H9 (cell line): ENCODE results near the gene LARGE1. TPM values are rescaled to one million over a fixed set of nuclear protein-coding genes. Genes with fewer than 3 reads are reported as not detected.

Source experiments
- DNase-seq: peaks from one replicate; pipeline ENCODE4 v3.0.0-alpha.2; 2017
- H2AFZ ChIP-seq: one replicate; pipeline ENCODE4 v1.6.1; 2013; ENCODE audit warnings: mild to moderate bottlenecking, low read length, control low read depth, moderate library complexity
- H2AK5ac ChIP-seq: 2 replicates; pipeline ENCODE4 v1.6.1; 2013; ENCODE audit warnings: low read length, control low read depth, mixed read lengths; ENCODE audit not compliant: insufficient read length
- H2BK120ac ChIP-seq: one replicate; pipeline ENCODE4 v1.6.1; 2013; ENCODE audit warnings: low read depth, mild to moderate bottlenecking, low read length, control low read depth, inconsistent platforms; ENCODE audit not compliant: poor library complexity, severe bottlenecking
- H2BK12ac ChIP-seq: 2 replicates; pipeline ENCODE4 v1.6.1; 2013; ENCODE audit warnings: low read length, control low read depth, mixed read lengths, low read depth; ENCODE audit not compliant: insufficient read length
- H2BK15ac ChIP-seq: 2 replicates; pipeline ENCODE4 v1.6.1; 2013; ENCODE audit warnings: low read depth, low read length, control low read depth
- H2BK20ac ChIP-seq: one replicate; pipeline ENCODE4 v1.6.1; 2013; ENCODE audit warnings: low read depth, mild to moderate bottlenecking, low read length, control low read depth, inconsistent platforms; ENCODE audit not compliant: poor library complexity, severe bottlenecking
- H2BK5ac ChIP-seq: 2 replicates; pipeline ENCODE4 v1.6.1; 2013; ENCODE audit warnings: low read length, control low read depth, mixed read lengths; ENCODE audit not compliant: insufficient read length
- H3K14ac ChIP-seq: 2 replicates; pipeline ENCODE4 v1.6.1; 2013; ENCODE audit warnings: low read length, control low read depth; ENCODE audit not compliant: insufficient read depth
- H3K18ac ChIP-seq: 2 replicates; pipeline ENCODE4 v1.6.1; 2013; ENCODE audit warnings: low read depth, mild to moderate bottlenecking, mixed read lengths, low read length, control low read depth; ENCODE audit not compliant: insufficient read length
- H3K23ac ChIP-seq: 2 replicates; pipeline ENCODE4 v1.6.1; 2013; ENCODE audit warnings: low read length, control low read depth, mixed read lengths, low read depth; ENCODE audit not compliant: insufficient read length
- H3K23me2 ChIP-seq: 2 replicates; pipeline ENCODE4 v1.6.1; 2013; ENCODE audit warnings: low read depth, mild to moderate bottlenecking, mixed read lengths, low read length, control low read depth; ENCODE audit not compliant: insufficient read length, poor library complexity, severe bottlenecking
- H3K27ac ChIP-seq: 2 replicates; pipeline ENCODE4 v1.5.1; 2013; ENCODE audit warnings: low read length, control low read depth, mixed read lengths, low read depth; ENCODE audit not compliant: insufficient read length
- H3K27me3 ChIP-seq: 2 replicates; pipeline ENCODE4 v1.6.1; 2013; ENCODE audit warnings: low read length, control low read depth, inconsistent platforms; ENCODE audit not compliant: insufficient read depth
- H3K4ac ChIP-seq: 2 replicates; pipeline ENCODE4 v1.6.1; 2013; ENCODE audit warnings: low read depth, mild to moderate bottlenecking, control low read depth, inconsistent platforms, low read length, moderate library complexity
- H3K4me1 ChIP-seq: 2 replicates; pipeline ENCODE4 v1.6.1; 2013; ENCODE audit warnings: low read length, control low read depth, inconsistent platforms; ENCODE audit not compliant: insufficient read depth
- H3K4me2 ChIP-seq: 2 replicates; pipeline ENCODE4 v1.6.1; 2013; ENCODE audit warnings: low read length, control low read depth, mixed read lengths; ENCODE audit not compliant: insufficient read length, insufficient read depth
- H3K56ac ChIP-seq: 2 replicates; pipeline ENCODE4 v1.6.1; 2013; ENCODE audit warnings: low read depth, mild to moderate bottlenecking, mixed read lengths, low read length, control low read depth; ENCODE audit not compliant: insufficient read length
- H3K79me1 ChIP-seq: 2 replicates; pipeline ENCODE4 v1.6.1; 2013; ENCODE audit warnings: low read depth, mild to moderate bottlenecking, moderate library complexity, low read length, control low read depth, inconsistent platforms; ENCODE audit not compliant: insufficient read depth, poor library complexity, severe bottlenecking
- H3K79me2 ChIP-seq: 2 replicates; pipeline ENCODE4 v1.6.1; 2013; ENCODE audit warnings: low read length, control low read depth, inconsistent platforms; ENCODE audit not compliant: insufficient read depth
- H3K9ac ChIP-seq: 2 replicates; pipeline ENCODE4 v1.6.1; 2013; ENCODE audit warnings: low read length, control low read depth, mixed read lengths; ENCODE audit not compliant: insufficient read length; ENCODE audit errors: extremely low read depth
- H3K9me3 ChIP-seq: one replicate; pipeline ENCODE4 v1.6.1; 2013; ENCODE audit warnings: low read depth, low read length, inconsistent platforms; ENCODE audit not compliant: control insufficient read depth
- H3T11ph ChIP-seq: one replicate; pipeline ENCODE4 v1.6.1; 2013; ENCODE audit warnings: mild to moderate bottlenecking, low read length, control low read depth, inconsistent platforms
- H4K20me1 ChIP-seq: one replicate; pipeline ENCODE4 v1.6.1; 2013; ENCODE audit not compliant: control insufficient read depth, insufficient read length, insufficient read depth
- H4K5ac ChIP-seq: 2 replicates; pipeline ENCODE4 v1.6.1; 2013; ENCODE audit warnings: low read depth, mild to moderate bottlenecking, mixed read lengths, low read length, control low read depth; ENCODE audit not compliant: insufficient read length
- H4K8ac ChIP-seq: replicated peaks from 2 replicates; pipeline ENCODE4 v1.6.1; 2013; ENCODE audit warnings: low read length, control low read depth, mixed read lengths, low read depth; ENCODE audit not compliant: insufficient read length
- H4K91ac ChIP-seq: 2 replicates; pipeline ENCODE4 v1.6.1; 2013; ENCODE audit warnings: low read depth, mild to moderate bottlenecking, moderate library complexity, mixed read lengths, low read length, control low read depth; ENCODE audit not compliant: insufficient read length
- H3K27ac Mint-ChIP-seq, 3 experiments: 2 replicates in 2 of 3; 3 replicates in 1 of 3; pipeline ENCODE4 v1.8.0; 2020 to 2021; ENCODE audit warnings: mixed read lengths in 3 of 3, mild to moderate bottlenecking in 1 of 3, moderate library complexity in 1 of 3
- H3K27me3 Mint-ChIP-seq: 2 replicates; pipeline ENCODE4 v1.8.0; 2021; ENCODE audit warnings: low read depth, mild to moderate bottlenecking, moderate library complexity, mixed read lengths
- H3K36me3 Mint-ChIP-seq, 3 experiments: 2 replicates in 2 of 3; 3 replicates in 1 of 3; pipeline ENCODE4 v1.8.0; 2020 to 2021; ENCODE audit warnings: low read depth in 3 of 3, mixed read lengths in 3 of 3; ENCODE audit not compliant: insufficient read depth in 1 of 3
- H3K4me1 Mint-ChIP-seq, 2 experiments: 2 replicates each; pipeline ENCODE4 v1.8.0; 2020; ENCODE audit warnings: mixed read lengths in 2 of 2
- H3K4me3 Mint-ChIP-seq, 2 experiments: 2 replicates in 1 of 2; 3 replicates in 1 of 2; pipeline ENCODE4 v1.8.0; 2020 to 2021; ENCODE audit warnings: mild to moderate bottlenecking in 2 of 2, mixed read lengths in 2 of 2, moderate library complexity in 1 of 2
- H3K9me3 Mint-ChIP-seq, 2 experiments: 2 replicates in 1 of 2; 3 replicates in 1 of 2; pipeline ENCODE4 v1.8.0; 2020; ENCODE audit warnings: mild to moderate bottlenecking in 2 of 2, mixed read lengths in 2 of 2, moderate library complexity in 1 of 2
- WGBS: extraction: QIAGEN DNeasy Blood & Tissue Kit; methylation state at CpG from one replicate; pipeline ENCODE4 v1.1.7; 2013; ENCODE audit warnings: missing lambda C conversion rate, low lambda C conversion rate, mixed read lengths; ENCODE audit not compliant: insufficient read length; ENCODE audit errors: extremely low coverage; 5-methylcytosine and 5-hydroxymethylcytosine counted together
- total RNA-seq: library from RNA; stranded (reverse); gene quantifications from 2 replicates; pipeline ENCODE4 v1.2.1, GENCODE V29; 2021
- TF ChIP-seq, protein P1 (sequence below): fragments of 200-600 bp; sonication (generic); conservative IDR thresholded peaks from 3 replicates; pipeline ENCODE4 v1.8.0; 2021; ENCODE audit warnings: antibody characterized with exemption, mild to moderate bottlenecking

LARGE1 gene
- total RNA-seq, 1 experiment from 2014 or later: 43.5 TPM

DNA sequence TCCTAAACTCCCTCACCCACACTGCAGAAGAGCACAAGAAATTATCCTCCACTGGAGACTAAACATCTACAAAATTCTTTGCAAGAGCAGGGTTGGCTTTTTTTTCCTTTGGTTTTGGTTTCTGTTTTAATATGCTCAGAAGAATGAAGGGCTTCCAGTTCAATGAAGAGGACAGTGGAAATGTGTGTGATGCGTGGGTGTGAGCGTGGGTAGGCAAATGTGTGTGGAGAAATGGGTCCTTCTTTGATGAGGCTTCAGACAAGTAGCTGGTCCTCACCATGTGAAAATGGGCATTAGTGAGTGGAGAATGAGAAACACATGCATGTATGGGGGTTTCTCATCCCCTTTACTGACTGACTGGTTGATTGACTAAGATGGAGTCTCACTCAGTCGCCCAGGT, 598.8 kb downstream of the LARGE1 start:
- no peak overlapping the region for H2BK5ac ChIP-seq
- no peak overlapping the region for H2BK120ac ChIP-seq
- no peaks in the 10 kb centered on the region for H3K9me3 Mint-ChIP-seq
- WGBS: no CpG with 5 or more reads among the region's 3 CpGs
- H3K36me3 Mint-ChIP-seq: peaks cover 0 to 1% (median 0%) of the 10 kb centered on the region in 3 experiments; a peak in 3 of 7 replicates
- H3K23ac ChIP-seq: no peak overlapping the region
- peaks cover 0 to 5% of the 10 kb centered on the region in 2 experiments; a peak in 1 of 4 replicates for H3K4me1 Mint-ChIP-seq
- H3K9ac ChIP-seq: no peak overlapping the region
- no peaks in the 10 kb centered on the region for H3K27me3 ChIP-seq
- H2BK15ac ChIP-seq: no peak overlapping the region
- H2AK5ac ChIP-seq: no peak overlapping the region
- TF ChIP-seq, protein P1, sequence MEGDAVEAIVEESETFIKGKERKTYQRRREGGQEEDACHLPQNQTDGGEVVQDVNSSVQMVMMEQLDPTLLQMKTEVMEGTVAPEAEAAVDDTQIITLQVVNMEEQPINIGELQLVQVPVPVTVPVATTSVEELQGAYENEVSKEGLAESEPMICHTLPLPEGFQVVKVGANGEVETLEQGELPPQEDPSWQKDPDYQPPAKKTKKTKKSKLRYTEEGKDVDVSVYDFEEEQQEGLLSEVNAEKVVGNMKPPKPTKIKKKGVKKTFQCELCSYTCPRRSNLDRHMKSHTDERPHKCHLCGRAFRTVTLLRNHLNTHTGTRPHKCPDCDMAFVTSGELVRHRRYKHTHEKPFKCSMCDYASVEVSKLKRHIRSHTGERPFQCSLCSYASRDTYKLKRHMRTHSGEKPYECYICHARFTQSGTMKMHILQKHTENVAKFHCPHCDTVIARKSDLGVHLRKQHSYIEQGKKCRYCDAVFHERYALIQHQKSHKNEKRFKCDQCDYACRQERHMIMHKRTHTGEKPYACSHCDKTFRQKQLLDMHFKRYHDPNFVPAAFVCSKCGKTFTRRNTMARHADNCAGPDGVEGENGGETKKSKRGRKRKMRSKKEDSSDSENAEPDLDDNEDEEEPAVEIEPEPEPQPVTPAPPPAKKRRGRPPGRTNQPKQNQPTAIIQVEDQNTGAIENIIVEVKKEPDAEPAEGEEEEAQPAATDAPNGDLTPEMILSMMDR: no peak
- H2AFZ ChIP-seq: no peak overlapping the region
- no peak overlapping the region for H4K91ac ChIP-seq
- no peaks in the 10 kb centered on the region for H3K79me2 ChIP-seq
- no peak overlapping the region for H3K14ac ChIP-seq
- no peak overlapping the region for H2BK20ac ChIP-seq
- no peak overlapping the region for H3K27ac Mint-ChIP-seq
- H4K8ac ChIP-seq: no peak overlapping the region
- H4K5ac ChIP-seq: no peak overlapping the region
- H3K4me2 ChIP-seq: no peak overlapping the region
- no peak overlapping the region for H3K27ac ChIP-seq
- no peaks in the 10 kb centered on the region for H3K9me3 ChIP-seq
- no peak overlapping the region for H3K56ac ChIP-seq
- no peak overlapping the region for H3T11ph ChIP-seq
- H3K23me2 ChIP-seq: no peaks in the 10 kb centered on the region
- no peak overlapping the region for H3K18ac ChIP-seq
- no peak overlapping the region for H2BK12ac ChIP-seq
- no peak overlapping the region for H3K4me3 Mint-ChIP-seq
- no peak overlapping the region for H3K4ac ChIP-seq
- no peaks in the 10 kb centered on the region for H3K4me1 ChIP-seq
- H3K79me1 ChIP-seq: no peaks in the 10 kb centered on the region
- H3K27me3 Mint-ChIP-seq: peaks cover 2% of the 10 kb centered on the region; the same call in 1 of the 2 replicates
- no peak for DNase-seq
- H4K20me1 ChIP-seq: no peaks in the 10 kb centered on the region
